Muscle of arm (tissue), 12 donors: Measurements from ENCODE around the gene CACNA1B. TPM values are rescaled to one million over a fixed set of nuclear protein-coding genes. Genes with fewer than 3 reads are reported as not detected.

Experiments used
- DNase-seq: peaks from one replicate; pipeline ENCODE4 v3.0.0-alpha.2; 2013
- polyA plus RNA-seq, 12 donors: library from polyadenylated mRNA; unstranded; fragments of 120-200 nt; gene quantifications; one replicate each; pipeline ENCODE4 v1.2.1, GENCODE V29; 2013; ENCODE audit not compliant: insufficient read length in 12 of 12

CACNA1B gene
- polyA plus RNA-seq, 12 donors, result 0.28 to 1.2 (median 0.59) TPM; not detected in 2

GRCh38 chr9:137965177-137965795 lies 87.7 kb downstream of the CACNA1B start:
- no peak for DNase-seq

- no peak for DNase-seq
These were observed 89.8 kb downstream of the CACNA1B start for GRCh38 chr9:137967280-137967953.

- no peak for DNase-seq
These were observed 90.7 kb downstream of the CACNA1B start for GRCh38 chr9:137968235-137968634.

GRCh38 chr9:137969008-137969407 lies 91.4 kb downstream of the CACNA1B start:
- DNase-seq, result no peak

GRCh38 chr9:137969685-137970084 lies 92.1 kb downstream of the CACNA1B start:
- no peak for DNase-seq

- no peak for DNase-seq
These were observed 92.5 kb downstream of the CACNA1B start for GRCh38 chr9:137970098-137970497.

GRCh38 chr9:137970686-137971476 lies 93.3 kb downstream of the CACNA1B start:
- no peak for DNase-seq

- no peak for DNase-seq
These were observed 94.0 kb downstream of the CACNA1B start for GRCh38 chr9:137971477-137972138.

GRCh38 chr9:137972355-137972987 lies 94.9 kb downstream of the CACNA1B start:
- no peak for DNase-seq

- no peak for DNase-seq
These were observed 95.4 kb downstream of the CACNA1B start for GRCh38 chr9:137972988-137973470.

GRCh38 chr9:137973829-137974416 lies 96.3 kb downstream of the CACNA1B start:
- DNase-seq, result no peak

GRCh38 chr9:137974746-137975526 lies 97.4 kb downstream of the CACNA1B start:
- no peak for DNase-seq

GRCh38 chr9:137975527-137975913 lies 97.9 kb downstream of the CACNA1B start:
- DNase-seq, result no peak

- no peak for DNase-seq
These were observed 98.5 kb downstream of the CACNA1B start for GRCh38 chr9:137975936-137976565.

- no peak for DNase-seq
These were observed 100.1 kb downstream of the CACNA1B start for GRCh38 chr9:137977571-137978261.

GRCh38 chr9:137978262-137978714 lies 100.7 kb downstream of the CACNA1B start:
- no peak for DNase-seq

GRCh38 chr9:137982200-137982599 lies 104.6 kb downstream of the CACNA1B start:
- DNase-seq, result no peak

GRCh38 chr9:137984005-137984404 lies 106.4 kb downstream of the CACNA1B start:
- DNase-seq, result no peak
